SK-N-SH (cell line): ENCODE results near the gene RFX1. TPM values are rescaled to one million over a fixed set of nuclear protein-coding genes. Genes with fewer than 3 reads are reported as not detected.

Experiments used
- CTCF ChIA-PET: fragments of 300-600, 350-600 bp; formaldehyde crosslinking; extraction: SDS; loops from one replicate; lab custom pipeline; 2021; lab: Yijun Ruan, JAX
- POLR2A ChIA-PET: fragments of 350-600 bp; sonication (Branson Sonifier 250); formaldehyde crosslinking; extraction: SDS; loops from one replicate; lab custom pipeline; 2020; ENCODE audit warnings: antibody characterized with exemption, inconsistent platforms; lab: Yijun Ruan, JAX
- DNase-seq: peaks from one replicate; pipeline ENCODE4 v3.0.0; 2012
- H2AFZ ChIP-seq: fragments of 200-600 bp; sonication (generic); 2 replicates; pipeline ENCODE4 v1.8.1; 2016; ENCODE audit warnings: antibody characterized with exemption, mild to moderate bottlenecking, low read depth
- H3F3A ChIP-seq: fragments of 200-600 bp; sonication (generic); replicated peaks from 2 replicates; pipeline ENCODE3; 2016; ENCODE audit warnings: antibody characterized with exemption, mild to moderate bottlenecking; ENCODE audit not compliant: insufficient read depth
- H3K27ac ChIP-seq, 2 experiments: fragments of 200-500 bp in 1 of 2; fragments of 200-600 bp in 1 of 2; sonication (Bioruptor generic) in 1 of 2; sonication (generic), shearing (Covaris generic) in 1 of 2; 2 replicates each; pipeline versions ENCODE4 v1.5.1 to v1.6.1; 2014 to 2016; ENCODE audit warnings: low read depth in 2 of 2, inconsistent platforms in 1 of 2, low read length in 1 of 2, mild to moderate bottlenecking in 1 of 2, mixed read lengths in 1 of 2
- H3K27me3 ChIP-seq: fragments of 200-600 bp; sonication (generic), shearing (Covaris generic); 2 replicates; pipeline ENCODE4 v1.6.1; 2016; ENCODE audit warnings: mixed run types; ENCODE audit not compliant: insufficient read depth
- H3K36me3 ChIP-seq, 2 experiments: fragments of 200-500 bp in 1 of 2; fragments of 200-600 bp in 1 of 2; sonication (Bioruptor generic) in 1 of 2; sonication (generic) in 1 of 2; replicated peaks in 1 of 2; 2 replicates each; pipeline versions ENCODE3 to v1.5.1; 2014 to 2016; ENCODE audit warnings: low read length in 1 of 2, mild to moderate bottlenecking in 1 of 2; ENCODE audit not compliant: insufficient read depth in 2 of 2, control insufficient read depth in 1 of 2
- H3K4me1 ChIP-seq, 2 experiments: fragments of 200-500 bp in 1 of 2; fragments of 200-600 bp in 1 of 2; sonication (Bioruptor generic) in 1 of 2; sonication (generic), shearing (Covaris generic) in 1 of 2; 2 replicates each; pipeline versions ENCODE4 v1.5.1 to v1.6.1; 2014 to 2016; ENCODE audit warnings: low read depth in 1 of 2, low read length in 1 of 2, mixed run types in 1 of 2; ENCODE audit not compliant: insufficient read depth in 2 of 2, control insufficient read depth in 1 of 2
- H3K4me2 ChIP-seq: fragments of 200-600 bp; sonication (generic), shearing (Covaris generic); 2 replicates; pipeline ENCODE4 v1.6.1; 2017; ENCODE audit warnings: mixed run types
- H3K4me3 ChIP-seq, 2 experiments: fragments of 200-500 bp in 1 of 2; fragments of 200-600 bp in 1 of 2; sonication (Bioruptor generic) in 1 of 2; sonication (generic), shearing (Covaris generic) in 1 of 2; 2 replicates each; pipeline versions ENCODE4 v1.5.1 to v1.8.1; 2014 to 2016; ENCODE audit warnings: low read depth in 2 of 2, inconsistent platforms in 1 of 2, low read length in 1 of 2, mild to moderate bottlenecking in 1 of 2, mixed read lengths in 1 of 2, moderate library complexity in 1 of 2
- H3K79me2 ChIP-seq: fragments of 200-600 bp; sonication (generic); 2 replicates; pipeline ENCODE4 v1.8.1; 2017; ENCODE audit warnings: mild to moderate bottlenecking; ENCODE audit not compliant: insufficient read depth
- H3K9ac ChIP-seq: fragments of 200-600 bp; sonication (generic); 2 replicates; pipeline ENCODE4 v1.6.1; 2017; ENCODE audit warnings: mixed run types
- H3K9me2 ChIP-seq: fragments of 200-600 bp; sonication (generic); 2 replicates; pipeline ENCODE4 v1.6.1; 2017; ENCODE audit warnings: mixed run types
- H3K9me3 ChIP-seq: fragments of 200-600 bp; sonication (generic); 2 replicates; pipeline ENCODE4 v1.6.1; 2017; ENCODE audit warnings: mixed run types, mild to moderate bottlenecking, moderate library complexity
- H4K20me1 ChIP-seq: fragments of 200-600 bp; sonication (generic); 2 replicates; pipeline ENCODE4 v1.6.1; 2017; ENCODE audit warnings: mild to moderate bottlenecking, mixed run types; ENCODE audit not compliant: insufficient read depth
- CTCF ChIP-seq: fragments of 200-600 bp; sonication (generic); IDR thresholded peaks from 2 replicates; pipeline ENCODE4 v1.6.1; 2017; ENCODE audit warnings: antibody characterized with exemption, mild to moderate bottlenecking, moderate library complexity
- EZH2phosphoT487 ChIP-seq: fragments of 200-600 bp; sonication (generic); IDR thresholded peaks from 2 replicates; pipeline ENCODE4 v1.6.1; 2017; ENCODE audit warnings: low read depth, mixed run types, mild to moderate bottlenecking, antibody characterized with exemption, moderate library complexity, borderline replicate concordance
- FOXJ3 ChIP-seq: sonication (generic); formaldehyde crosslinking; IDR thresholded peaks from 2 replicates; pipeline ENCODE4 v1.5.1; 2020; ENCODE audit warnings: mild to moderate bottlenecking, missing genetic modification reagents
- FOXM1 ChIP-seq: IDR thresholded peaks from 2 replicates; pipeline ENCODE4 v1.4.0; 2012; ENCODE audit warnings: low read depth, mild to moderate bottlenecking
- GABPA ChIP-seq: IDR thresholded peaks from 2 replicates; pipeline ENCODE4 v1.4.0; 2012; ENCODE audit warnings: low read depth, mild to moderate bottlenecking
- IRF3 ChIP-seq: fragments of 150-350 bp; IDR thresholded peaks from 2 replicates; pipeline ENCODE4 v1.6.1; 2016; ENCODE audit warnings: mild to moderate bottlenecking, low read depth, low read length
- JUND ChIP-seq: IDR thresholded peaks from 2 replicates; pipeline ENCODE4 v1.4.0; 2012
- MAX ChIP-seq: IDR thresholded peaks from 2 replicates; pipeline ENCODE4 v1.4.0; 2012; ENCODE audit warnings: low read depth
- POLR2AphosphoS5 ChIP-seq: IDR thresholded peaks from 2 replicates; pipeline ENCODE4 v1.6.1; 2012; ENCODE audit warnings: low read depth, low read length
- RAD21 ChIP-seq: IDR thresholded peaks from 2 replicates; pipeline ENCODE4 v1.6.1; 2012; ENCODE audit warnings: mild to moderate bottlenecking, low read length
- REST ChIP-seq: IDR thresholded peaks from 2 replicates; pipeline ENCODE4 v1.6.1; 2012; ENCODE audit warnings: mild to moderate bottlenecking, low read depth, low read length, moderate library complexity
- SMC3 ChIP-seq: IDR thresholded peaks from 2 replicates; pipeline ENCODE4 v1.6.1; 2012; ENCODE audit warnings: low read depth, low read length, improper control_type of control experiment
- ZBTB33 ChIP-seq: IDR thresholded peaks from 2 replicates; pipeline ENCODE4 v1.4.0; 2012; ENCODE audit warnings: low read depth, borderline replicate concordance
- WGBS: methylation state at CpG from one replicate; pipeline ENCODE4 v1.1.6; 2017; ENCODE audit warnings: low lambda C conversion rate; 5-methylcytosine and 5-hydroxymethylcytosine counted together
- polyA plus RNA-seq, 3 experiments: library from polyadenylated mRNA; depleted of rRNA; stranded (reverse); fragments of >200 nt; gene quantifications; 2 replicates each; pipeline ENCODE4 v1.2.3, GENCODE V29; 2012

The RFX1 gene
- polyA plus RNA-seq, 1 of the 3 experiments (the other 2 are of a cell fraction) = 1.5 TPM

GRCh38 chr19:13954185-13954584 is 51.9 kb downstream of the RFX1 start (continued):
- TF ChIP-seq ZBTB33 (no peak), GABPA (no peak), JUND (no peak), FOXJ3 (CRISPR knock-in tag) (no peak), IRF3 (no peak), REST (no peak), MAX (no peak), EZH2phosphoT487 (no peak), POLR2AphosphoS5 (no peak)
- TF ChIP-seq, all 33 proteins: peak for 0

GRCh38 chr19:13952931-13953531 is 53.1 kb downstream of the RFX1 start:
- peaks cover 9 to 23% of the 10 kb centered on the region in 2 experiments for H3K36me3 ChIP-seq
- CTCF ChIA-PET = interaction anchor here (0.5 to 5.1 kb wide), 16 partner anchors 14 to 1195 kb away, joined by 3 to 19 read pairs (median 4); partner anchors contain the start of genes IL27RA, MISP3 and PODNL1
- H2AFZ ChIP-seq = no peak overlapping the region
- POLR2A ChIA-PET = interaction anchor here (0.6 to 3.5 kb wide), 6 partner anchors 9 to 127 kb away, joined by 3 to 24 read pairs (median 5); partner anchors contain the start of gene PODNL1
- H3K27ac ChIP-seq = peak overlapping the region; percentile 39 to 54; a peak in 3 of 4 replicates
- peak; percentile 4; the same call in 1 of the 2 replicates for TF ChIP-seq SMC3
- TF ChIP-seq RAD21 = peak; percentile 46
- TF ChIP-seq FOXM1 = no peak
- TF ChIP-seq CTCF = peak; percentile 14; the same call in 1 of the 2 replicates
- TF ChIP-seq, all 33 proteins: peak for 3
- Histone ChIP-seq H4K20me1 (peaks cover 8% of the 10 kb centered on the region; the same call in 1 of the 2 replicates), H3K79me2 (peaks cover 35% of the 10 kb centered on the region), H3K4me2 (peak overlapping the region; percentile 99), H3K9me2 (no peaks in the 10 kb centered on the region), H3K9ac (peak overlapping the region; percentile 77), H3K9me3 (no peaks in the 10 kb centered on the region), H3K27me3 (no peaks in the 10 kb centered on the region), H3F3A (no peaks in the 10 kb centered on the region), H3K4me1 (peaks cover 0 to 12% of the 10 kb centered on the region in 2 experiments; a peak in 1 of 4 replicates), H3K4me3 (peak overlapping the region; percentile 61 to 93)
- no CpG with 5 or more reads among the region's 13 CpGs for WGBS
- no peak for DNase-seq
